H7 (cell line): ENCODE measurements around the gene CSMD2. TPM values are rescaled to one million over a fixed set of nuclear protein-coding genes. Genes with fewer than 3 reads are reported as not detected.

Experiments
- DNase-seq: peaks from one replicate; pipeline ENCODE4 v3.0.0; 2012
- H3K27me3 ChIP-seq: 2 replicates; pipeline ENCODE4 v1.6.0; 2011; ENCODE audit warnings: mild to moderate bottlenecking, low read length; ENCODE audit not compliant: control insufficient read depth, insufficient read depth
- H3K36me3 ChIP-seq: replicated peaks from 2 replicates; pipeline ENCODE4 v1.5.1; 2011; ENCODE audit warnings: low read length; ENCODE audit not compliant: control insufficient read depth, insufficient read depth
- H3K4me3 ChIP-seq: 2 replicates; pipeline ENCODE4 v1.5.1; 2011; ENCODE audit warnings: low read depth, mild to moderate bottlenecking, control low read depth, low read length, moderate library complexity; ENCODE audit not compliant: insufficient read depth
- total RNA-seq: library from RNA; depleted of rRNA; stranded (reverse); fragments of >200 nt; shearing (Covaris generic); gene quantifications from 2 replicates; pipeline ENCODE4 v1.2.3, GENCODE V29; 2014

Gene CSMD2
- total RNA-seq, 1 experiment from 2014 or later = 6.3 TPM

- DNase-seq = no peak
- no peaks in the 10 kb centered on the region for H3K27me3 ChIP-seq
- H3K36me3 ChIP-seq = no peaks in the 10 kb centered on the region
- H3K4me3 ChIP-seq = no peak overlapping the region
These were observed 345.6 kb downstream of the CSMD2 start for GRCh38 chr1:33819290-33819912.

GRCh38 chr1:33818071-33818470 is 347.0 kb downstream of the CSMD2 start:
- H3K4me3 ChIP-seq = no peak overlapping the region
- no peaks in the 10 kb centered on the region for H3K36me3 ChIP-seq
- DNase-seq = no peak
- H3K27me3 ChIP-seq = no peaks in the 10 kb centered on the region

- no peaks in the 10 kb centered on the region; the same call in 1 of the 2 replicates for H3K36me3 ChIP-seq
- DNase-seq = no peak
- no peak overlapping the region for H3K4me3 ChIP-seq
- no peaks in the 10 kb centered on the region for H3K27me3 ChIP-seq
These were observed 350.0 kb downstream of the CSMD2 start for GRCh38 chr1:33815061-33815460.

- DNase-seq = no peak
- Histone ChIP-seq H3K4me3 (no peak overlapping the region), H3K27me3 (no peaks in the 10 kb centered on the region), H3K36me3 (no peaks in the 10 kb centered on the region; the same call in 1 of the 2 replicates)
These were observed 350.9 kb downstream of the CSMD2 start for GRCh38 chr1:33814166-33814565.

GRCh38 chr1:33810571-33810970 is 354.5 kb downstream of the CSMD2 start:
- DNase-seq = no peak
- no peak overlapping the region for H3K4me3 ChIP-seq
- no peaks in the 10 kb centered on the region for H3K27me3 ChIP-seq
- no peaks in the 10 kb centered on the region; the same call in 1 of the 2 replicates for H3K36me3 ChIP-seq

- Histone ChIP-seq H3K36me3 (no peaks in the 10 kb centered on the region), H3K27me3 (no peaks in the 10 kb centered on the region), H3K4me3 (no peak overlapping the region)
- DNase-seq = no peak
These were observed 359.0 kb downstream of the CSMD2 start for GRCh38 chr1:33805988-33806387.

- no peak overlapping the region for H3K4me3 ChIP-seq
- no peaks in the 10 kb centered on the region for H3K27me3 ChIP-seq
- no peaks in the 10 kb centered on the region for H3K36me3 ChIP-seq
- DNase-seq = no peak
These were observed 362.8 kb downstream of the CSMD2 start for GRCh38 chr1:33802268-33802667.

GRCh38 chr1:33797849-33798248 is 367.2 kb downstream of the CSMD2 start:
- Histone ChIP-seq H3K4me3 (no peak overlapping the region), H3K36me3 (no peaks in the 10 kb centered on the region; the same call in 1 of the 2 replicates), H3K27me3 (no peaks in the 10 kb centered on the region)
- DNase-seq = no peak

GRCh38 chr1:33792651-33793050 is 372.4 kb downstream of the CSMD2 start:
- Histone ChIP-seq H3K4me3 (no peak overlapping the region), H3K27me3 (no peaks in the 10 kb centered on the region), H3K36me3 (no peaks in the 10 kb centered on the region; the same call in 1 of the 2 replicates)
- no peak for DNase-seq

GRCh38 chr1:33792216-33792615 is 372.8 kb downstream of the CSMD2 start:
- DNase-seq = no peak
- Histone ChIP-seq H3K27me3 (no peaks in the 10 kb centered on the region), H3K4me3 (no peak overlapping the region), H3K36me3 (no peaks in the 10 kb centered on the region; the same call in 1 of the 2 replicates)

GRCh38 chr1:33791251-33791650 is 373.8 kb downstream of the CSMD2 start:
- no peaks in the 10 kb centered on the region; the same call in 1 of the 2 replicates for H3K36me3 ChIP-seq
- H3K4me3 ChIP-seq = no peak overlapping the region
- no peak for DNase-seq
- H3K27me3 ChIP-seq = no peaks in the 10 kb centered on the region

GRCh38 chr1:33790577-33790976 is 374.5 kb downstream of the CSMD2 start:
- H3K27me3 ChIP-seq = no peaks in the 10 kb centered on the region
- no peaks in the 10 kb centered on the region; the same call in 1 of the 2 replicates for H3K36me3 ChIP-seq
- no peak for DNase-seq
- H3K4me3 ChIP-seq = no peak overlapping the region

GRCh38 chr1:33784876-33785275 is 380.2 kb downstream of the CSMD2 start:
- no peaks in the 10 kb centered on the region for H3K36me3 ChIP-seq
- no peaks in the 10 kb centered on the region for H3K27me3 ChIP-seq
- no peak for DNase-seq
- no peak overlapping the region for H3K4me3 ChIP-seq

GRCh38 chr1:33782776-33783175 is 382.3 kb downstream of the CSMD2 start:
- H3K36me3 ChIP-seq = no peaks in the 10 kb centered on the region
- no peak overlapping the region for H3K4me3 ChIP-seq
- H3K27me3 ChIP-seq = no peaks in the 10 kb centered on the region
- DNase-seq = no peak

GRCh38 chr1:33781652-33782051 is 383.4 kb downstream of the CSMD2 start:
- no peaks in the 10 kb centered on the region for H3K36me3 ChIP-seq
- no peak overlapping the region for H3K4me3 ChIP-seq
- DNase-seq = no peak
- no peaks in the 10 kb centered on the region for H3K27me3 ChIP-seq

GRCh38 chr1:33777337-33777736 is 387.7 kb downstream of the CSMD2 start:
- H3K36me3 ChIP-seq = peaks cover 1% of the 10 kb centered on the region; the same call in 1 of the 2 replicates
- no peak for DNase-seq
- no peaks in the 10 kb centered on the region for H3K27me3 ChIP-seq

More at GRCh38 chr1:33777337-33777736, 387.7 kb downstream of the CSMD2 start:
- no peak overlapping the region for H3K4me3 ChIP-seq
